ENCODE data around the gene SHMT2.

The SHMT2 gene

GRCh38 chr12:57203791-57204190, 25.7 kb upstream of the SHMT2 start:
- no peak for DNase-seq (ENCODE audit: low read depth)
- no peak overlapping the region for H3K4me3 ChIP-seq (replicated peaks; ENCODE audit: low read depth, low read length)
- TF ChIP-seq CTCF (IDR thresholded peaks at IDR 0.05; ENCODE audit: low read length, missing control alignments) = no peak

- no peak for DNase-seq (ENCODE audit: low read depth)
- no peak for TF ChIP-seq CTCF (IDR thresholded peaks at IDR 0.05; ENCODE audit: low read length, missing control alignments)
- no peak overlapping the region for H3K4me3 ChIP-seq (replicated peaks; ENCODE audit: low read depth, low read length)
Observed at GRCh38 chr12:57204454-57204853, 25.1 kb upstream of the SHMT2 start.

- TF ChIP-seq CTCF (IDR thresholded peaks at IDR 0.05; ENCODE audit: low read length, missing control alignments) = no peak
- no peak overlapping the region for H3K4me3 ChIP-seq (replicated peaks; ENCODE audit: low read depth, low read length)
- no peak for DNase-seq (ENCODE audit: low read depth)
Observed at GRCh38 chr12:57205186-57205585, 24.3 kb upstream of the SHMT2 start.

- DNase-seq (ENCODE audit: low read depth) = no peak
- no peak for TF ChIP-seq CTCF (IDR thresholded peaks at IDR 0.05; ENCODE audit: low read length, missing control alignments)
- no peak overlapping the region for H3K4me3 ChIP-seq (replicated peaks; ENCODE audit: low read depth, low read length)
Observed at GRCh38 chr12:57205931-57206330, 23.6 kb upstream of the SHMT2 start.

GRCh38 chr12:57207731-57208630, 21.5 kb upstream of the SHMT2 start:
- TF ChIP-seq CTCF (IDR thresholded peaks at IDR 0.05; ENCODE audit: low read length, missing control alignments) = no peak
- no peak overlapping the region for H3K4me3 ChIP-seq (replicated peaks; ENCODE audit: low read depth, low read length)
- DNase-seq (ENCODE audit: low read depth) = no peak

- TF ChIP-seq CTCF (IDR thresholded peaks at IDR 0.05; ENCODE audit: low read length, missing control alignments) = no peak
- no peak overlapping the region for H3K4me3 ChIP-seq (replicated peaks; ENCODE audit: low read depth, low read length)
- no peak for DNase-seq (ENCODE audit: low read depth)
Observed at GRCh38 chr12:57208631-57209282, 20.8 kb upstream of the SHMT2 start.
